Measurements from ENCODE around the gene THRB.

DNA sequence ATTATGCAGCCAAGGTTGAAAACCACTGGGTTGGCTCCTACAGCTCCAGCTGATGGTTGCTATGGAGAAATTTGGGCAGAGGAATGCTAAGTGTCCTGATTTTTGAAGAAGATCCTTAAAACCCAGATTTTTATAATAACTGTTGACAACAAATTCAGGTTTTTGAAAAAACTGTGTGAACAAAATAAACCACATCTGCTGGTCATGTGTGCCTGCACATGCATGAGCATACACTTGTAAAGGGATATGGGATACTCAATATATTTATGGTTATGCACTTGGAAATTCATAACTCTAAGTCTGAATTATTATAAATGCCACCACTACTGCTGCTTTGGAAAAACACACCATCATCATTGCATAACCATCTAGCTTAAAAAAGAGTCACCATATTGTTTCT is 133.7 kb downstream of the THRB start:
- TF ChIP-seq EP300 (IDR thresholded peaks at IDR 0.05; ENCODE audit: low read depth): no peak
- no peak for TF ChIP-seq POLR2AphosphoS5 (IDR thresholded peaks at IDR 0.05)
- TF ChIP-seq POLR2A (IDR thresholded peaks at IDR 0.05): no peak
- TF ChIP-seq, protein P1, sequence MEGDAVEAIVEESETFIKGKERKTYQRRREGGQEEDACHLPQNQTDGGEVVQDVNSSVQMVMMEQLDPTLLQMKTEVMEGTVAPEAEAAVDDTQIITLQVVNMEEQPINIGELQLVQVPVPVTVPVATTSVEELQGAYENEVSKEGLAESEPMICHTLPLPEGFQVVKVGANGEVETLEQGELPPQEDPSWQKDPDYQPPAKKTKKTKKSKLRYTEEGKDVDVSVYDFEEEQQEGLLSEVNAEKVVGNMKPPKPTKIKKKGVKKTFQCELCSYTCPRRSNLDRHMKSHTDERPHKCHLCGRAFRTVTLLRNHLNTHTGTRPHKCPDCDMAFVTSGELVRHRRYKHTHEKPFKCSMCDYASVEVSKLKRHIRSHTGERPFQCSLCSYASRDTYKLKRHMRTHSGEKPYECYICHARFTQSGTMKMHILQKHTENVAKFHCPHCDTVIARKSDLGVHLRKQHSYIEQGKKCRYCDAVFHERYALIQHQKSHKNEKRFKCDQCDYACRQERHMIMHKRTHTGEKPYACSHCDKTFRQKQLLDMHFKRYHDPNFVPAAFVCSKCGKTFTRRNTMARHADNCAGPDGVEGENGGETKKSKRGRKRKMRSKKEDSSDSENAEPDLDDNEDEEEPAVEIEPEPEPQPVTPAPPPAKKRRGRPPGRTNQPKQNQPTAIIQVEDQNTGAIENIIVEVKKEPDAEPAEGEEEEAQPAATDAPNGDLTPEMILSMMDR (IDR thresholded peaks at IDR 0.05): no peak
